ENCODE results near the gene CEP131.

CEP131 gene

DNA sequence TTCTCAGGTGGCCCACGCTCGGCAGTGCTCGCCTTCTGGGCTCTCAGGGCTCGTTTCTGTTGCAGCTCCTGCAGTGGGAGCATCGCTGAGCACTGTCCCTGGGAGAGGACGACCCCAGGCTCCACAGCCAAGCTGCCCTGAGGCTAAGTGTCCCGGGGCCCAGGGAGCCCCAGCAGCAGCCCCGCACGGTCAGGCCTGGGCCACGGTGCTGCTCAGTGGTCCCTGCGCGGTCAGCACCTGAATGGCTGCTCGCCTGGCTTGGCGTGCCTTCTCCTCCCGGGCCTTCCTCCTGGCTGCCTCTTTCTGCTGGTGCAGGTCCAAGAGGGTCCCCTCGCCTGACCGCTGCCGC is 23.3 kb downstream of the CEP131 start:
- DNase-seq (ENCODE audit: low spot score): no peak

GRCh38 chr17:81198826-81199481 is 23.8 kb downstream of the CEP131 start:
- DNase-seq (ENCODE audit: low spot score): no peak

DNA sequence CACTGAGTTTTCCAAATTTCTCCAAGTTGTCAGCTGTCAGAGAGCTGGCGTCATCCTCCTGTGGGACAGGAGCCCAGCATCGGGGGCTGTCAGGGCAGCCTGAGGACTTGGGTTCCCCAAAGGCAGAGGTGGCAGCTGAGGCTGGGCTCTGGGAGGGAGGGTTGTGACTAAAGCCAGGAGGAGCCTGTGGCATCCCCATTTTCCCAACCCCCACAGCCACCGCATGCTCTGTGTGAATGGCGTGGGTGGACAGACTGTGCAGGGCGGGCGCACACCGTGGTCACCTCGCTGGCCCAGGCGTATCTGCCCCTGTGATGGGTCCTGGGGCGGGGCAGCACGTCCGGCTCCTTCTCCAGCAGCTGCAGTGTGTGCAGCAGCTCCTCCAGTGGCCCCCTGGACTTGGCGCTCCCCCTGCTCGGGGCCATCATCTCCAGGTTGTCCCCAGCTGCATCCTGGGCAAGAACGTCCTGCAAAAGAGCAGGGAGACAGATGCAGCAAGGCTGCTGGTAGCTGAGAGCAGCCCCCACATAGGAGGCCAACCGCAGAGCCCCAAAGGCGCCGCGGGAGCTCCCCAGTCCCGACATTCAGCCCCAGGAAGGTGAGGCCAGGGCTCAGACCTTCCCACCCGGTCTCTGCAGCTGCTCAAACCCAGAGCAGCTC is 24.8 kb downstream of the CEP131 start:
- no peak for DNase-seq (ENCODE audit: low spot score)

- no peak for DNase-seq (ENCODE audit: low spot score)
Observed at GRCh38 chr17:81197409-81197795, 25.4 kb downstream of the CEP131 start.

- DNase-seq (ENCODE audit: low spot score): no peak
Observed at GRCh38 chr17:81196505-81197408, 26.0 kb downstream of the CEP131 start.

DNA sequence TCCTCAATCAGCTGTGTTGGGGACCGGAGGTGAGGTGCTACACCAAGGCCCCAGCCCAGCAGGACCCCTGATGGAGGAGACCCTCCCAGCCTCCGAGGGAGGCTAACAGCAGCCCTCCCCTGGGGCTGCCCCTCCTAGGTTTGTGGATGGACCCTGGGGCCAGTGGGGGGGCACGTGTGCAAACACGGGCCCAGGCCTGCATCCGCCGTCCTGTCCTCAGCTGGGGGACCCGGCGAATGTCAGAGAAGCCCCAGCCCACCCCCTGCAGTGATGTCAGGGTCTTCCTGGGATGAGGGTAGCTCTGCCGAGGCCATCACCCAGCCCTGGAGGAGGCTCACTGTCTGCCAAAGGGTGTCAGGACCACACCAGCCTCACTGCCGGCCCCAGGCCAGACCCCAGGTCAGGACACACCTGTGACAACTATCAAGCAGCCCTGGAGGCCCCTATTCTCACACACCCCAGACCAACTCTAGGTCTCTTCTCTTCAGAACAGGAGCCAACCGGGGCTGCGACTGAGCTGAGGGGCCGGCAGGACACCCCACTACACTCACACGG is 26.7 kb downstream of the CEP131 start:
- DNase-seq (ENCODE audit: low spot score): no peak

GRCh38 chr17:81194941-81195901 is 27.5 kb downstream of the CEP131 start:
- no peak for DNase-seq (ENCODE audit: low spot score)

- no peak for DNase-seq (ENCODE audit: low spot score)
Observed at GRCh38 chr17:81194225-81194760, 28.5 kb downstream of the CEP131 start.

GRCh38 chr17:81193470-81194224 is 29.1 kb downstream of the CEP131 start:
- DNase-seq (ENCODE audit: low spot score): no peak

DNA sequence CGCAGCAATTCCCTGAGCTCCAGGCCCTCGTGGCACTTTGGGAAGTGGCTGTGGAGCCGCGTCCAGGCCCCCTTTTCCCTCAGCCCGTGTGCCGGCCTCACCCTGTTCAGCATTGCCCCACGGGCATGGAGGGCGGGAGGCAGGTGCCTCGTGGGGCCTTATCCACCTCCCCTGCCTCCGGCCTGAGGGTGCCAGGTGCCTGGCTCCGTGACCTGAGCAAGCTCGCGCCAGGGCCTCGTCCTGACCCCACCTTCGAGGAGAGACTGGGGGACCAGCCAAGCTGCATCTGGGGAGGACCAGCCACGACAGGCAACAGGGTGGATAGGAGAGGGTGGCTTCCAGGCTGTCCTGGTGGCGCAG is 29.7 kb downstream of the CEP131 start:
- no peak for DNase-seq (ENCODE audit: low spot score)

- no peak for DNase-seq (ENCODE audit: low spot score)
Observed at GRCh38 chr17:81192386-81193050, 30.2 kb downstream of the CEP131 start.

DNA sequence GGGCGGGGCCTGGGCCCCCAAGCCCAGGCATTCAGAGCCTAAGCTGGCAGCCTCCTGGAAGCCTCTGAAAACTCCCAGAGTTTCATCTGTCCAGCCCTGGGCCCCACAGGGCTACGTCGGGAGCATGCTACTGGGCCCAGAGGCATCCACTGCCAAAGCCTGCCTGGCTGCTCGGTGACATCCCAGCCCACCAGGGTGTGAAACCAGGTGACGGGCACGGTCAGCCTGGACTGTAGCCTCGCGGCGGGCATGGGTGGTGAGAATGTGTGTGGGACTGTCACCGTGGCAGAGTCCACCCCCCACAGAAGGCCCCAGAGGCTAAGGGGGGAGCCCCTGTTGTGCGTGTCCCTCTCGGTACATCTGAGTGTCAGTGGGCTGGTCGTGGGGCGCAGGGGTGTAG is 31.1 kb downstream of the CEP131 start:
- DNase-seq (ENCODE audit: low spot score): no peak

- no peak for DNase-seq (ENCODE audit: low spot score)
Observed at GRCh38 chr17:81191116-81191515, 31.6 kb downstream of the CEP131 start.

GRCh38 chr17:81190591-81190990 is 32.2 kb downstream of the CEP131 start:
- no peak for DNase-seq (ENCODE audit: low spot score)

DNA sequence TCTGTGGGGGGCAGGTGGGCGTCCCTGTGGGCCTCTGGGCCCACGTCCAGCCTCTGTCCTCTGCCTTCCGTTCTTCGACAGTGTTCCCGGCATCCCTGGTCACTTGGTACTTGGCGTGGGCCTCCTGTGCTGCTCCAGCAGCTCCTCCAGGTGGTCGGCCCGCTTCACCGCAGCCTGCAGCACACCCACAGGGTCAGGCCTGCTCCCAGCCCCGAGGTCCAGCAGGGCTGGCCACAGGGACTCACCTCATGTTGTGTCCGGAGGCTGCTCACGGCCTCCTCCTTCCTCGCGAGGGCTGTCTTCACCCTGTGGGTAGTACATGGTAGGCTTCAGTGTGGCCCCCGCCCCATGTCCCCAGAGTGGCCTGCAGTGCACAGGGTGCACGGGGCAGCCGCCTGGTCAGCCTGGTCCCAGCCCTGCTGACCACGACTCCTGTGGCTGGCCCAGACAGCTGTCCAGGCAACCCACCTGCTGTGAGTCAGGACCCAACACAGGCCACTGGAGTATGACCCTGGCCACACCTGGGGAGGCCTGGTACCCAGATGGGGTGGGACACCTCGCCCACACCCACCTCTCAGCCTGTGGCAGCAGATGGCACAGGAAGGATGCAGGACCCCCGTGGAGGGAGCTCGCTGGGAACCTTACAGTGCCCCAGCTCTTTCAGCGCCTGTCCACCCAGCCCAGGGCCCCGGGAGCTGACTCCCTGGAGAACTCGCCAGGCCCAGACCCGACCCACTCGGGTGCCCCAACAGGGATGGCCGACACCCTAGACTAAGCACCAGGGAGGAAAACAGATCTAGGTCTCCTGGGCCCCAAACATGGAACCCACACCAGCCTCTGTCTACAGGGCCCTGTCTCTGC is 32.9 kb downstream of the CEP131 start:
- DNase-seq (ENCODE audit: low spot score): no peak

- DNase-seq (ENCODE audit: low spot score): no peak
Observed at GRCh38 chr17:81189016-81189415, 33.7 kb downstream of the CEP131 start.

- DNase-seq (ENCODE audit: low spot score): no peak
Observed at GRCh38 chr17:81188491-81188840, 34.3 kb downstream of the CEP131 start.

DNA sequence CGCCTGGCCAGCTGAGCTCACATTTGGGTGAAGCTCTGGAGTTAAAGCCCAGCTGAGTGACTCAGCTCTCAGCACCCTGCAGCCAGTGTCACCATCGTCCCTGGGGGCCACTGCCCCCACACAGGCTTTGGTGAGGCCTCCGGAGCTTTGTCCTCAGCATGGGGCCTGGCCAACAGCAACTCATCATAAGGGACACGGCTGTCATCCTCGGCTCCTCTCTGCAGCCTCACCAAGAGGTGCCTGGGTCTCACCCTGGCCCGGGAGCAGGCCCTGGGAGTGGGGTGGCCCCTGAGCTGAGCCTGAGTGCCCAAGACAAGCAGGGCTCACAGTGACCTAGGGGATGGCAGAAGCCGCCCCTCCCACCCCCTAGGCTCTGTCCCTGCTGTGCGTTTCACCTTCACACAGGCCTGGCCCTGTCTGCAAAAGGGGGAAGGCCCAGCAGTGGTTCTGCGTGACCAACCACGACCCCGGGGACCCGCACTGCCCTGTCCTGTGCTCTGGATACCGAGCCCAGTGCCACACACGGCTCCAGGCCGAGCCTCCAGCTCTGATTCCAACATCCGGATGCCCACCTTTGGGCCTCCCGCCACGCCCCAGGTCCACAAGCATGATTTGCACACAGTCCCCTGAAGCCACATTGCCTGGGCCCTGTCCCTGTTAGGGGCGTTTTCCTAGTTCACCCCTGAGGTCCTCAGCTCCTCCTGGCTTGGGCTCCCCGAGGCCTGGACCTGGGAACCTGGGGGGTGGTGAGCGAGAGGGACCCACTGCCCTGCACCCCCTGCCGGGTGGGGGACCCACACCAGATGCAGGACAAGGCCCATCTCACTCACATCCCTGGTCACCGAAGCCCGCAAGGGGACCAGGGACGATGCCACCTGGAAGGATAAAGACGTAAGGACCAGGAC is 34.9 kb downstream of the CEP131 start:
- DNase-seq (ENCODE audit: low spot score): no peak
